A549 (cell line): ENCODE results near the gene F2RL1. TPM values are rescaled to one million over a fixed set of nuclear protein-coding genes. Genes with fewer than 3 reads are reported as not detected.

Experiments used
- ATAC-seq, 2 experiments: fragments of 200-7000 bp in 1 of 2; fragments of >200 bp in 1 of 2; cut with Nextera tagmentation in 1 of 2; cut with Tn5 transposase in 1 of 2; 3 replicates each; pipeline versions ENCODE4 v1.8.0 to v1.9.1; 2018 to 2020; ENCODE audit warnings: mild to moderate bottlenecking in 1 of 2, moderate library complexity in 1 of 2
- CTCF ChIA-PET: fragments of 300-600 bp; sonication (Branson Sonifier 250); formaldehyde crosslinking; extraction: SDS; loops from one replicate; lab custom pipeline; 2021; ENCODE audit warnings: antibody characterized with exemption, inconsistent platforms; lab: Yijun Ruan, JAX
- POLR2A ChIA-PET: fragments of 350-600 bp; formaldehyde crosslinking; extraction: SDS; loops from one replicate; lab custom pipeline; 2021; ENCODE audit warnings: antibody characterized with exemption, inconsistent platforms; lab: Yijun Ruan, JAX
- DNase-seq, 2 experiments: peaks; one replicate each; pipeline versions ENCODE4 v3.0.0 to v3.0.0-alpha.2; 2011 to 2016; ENCODE audit warnings: low read depth in 1 of 2, low spot score in 1 of 2
- FAIRE-seq: peaks from 2 replicates; lab custom pipeline; 2011; peaks lifted over from hg19 to GRCh38; lab: Jason Lieb, UNC
- H3K27ac ChIP-seq, 2 experiments: fragments of >200 bp; sonication (Bioruptor Twin); formaldehyde crosslinking; 3 replicates each; pipeline ENCODE4 v1.5.1; 2016 to 2017
- H3K4me1 ChIP-seq: fragments of >200 bp; sonication (Bioruptor Twin); formaldehyde crosslinking; 3 replicates; pipeline ENCODE4 v1.6.1; 2016
- H3K4me2 ChIP-seq: fragments of >200 bp; sonication (Bioruptor Twin); formaldehyde crosslinking; 3 replicates; pipeline ENCODE4 v1.6.1; 2016
- H3K4me3 ChIP-seq: fragments of >200 bp; sonication (Bioruptor Twin); formaldehyde crosslinking; 3 replicates; pipeline ENCODE4 v1.5.1; 2016
- H3K9me3 ChIP-seq: fragments of >200 bp; sonication (Bioruptor Twin); formaldehyde crosslinking; 3 replicates; pipeline ENCODE4 v1.6.1; 2016
- BHLHE40 ChIP-seq: IDR thresholded peaks from 2 replicates; pipeline ENCODE4 v1.6.1; 2012; ENCODE audit warnings: low read depth, low read length, inconsistent platforms
- CBX8 ChIP-seq: fragments of 200-600 bp; sonication (generic); IDR thresholded peaks from 2 replicates; pipeline ENCODE4 v1.6.1; 2016
- CEBPB ChIP-seq, 2 experiments: fragments of >200 bp in 1 of 2; sonication (Bioruptor Twin) in 1 of 2; formaldehyde crosslinking in 1 of 2; IDR thresholded peaks; 2 replicates each; pipeline ENCODE4 v1.6.1; 2012 to 2016
- CHD2 ChIP-seq: fragments of 150-350 bp; IDR thresholded peaks from 2 replicates; pipeline ENCODE4 v1.6.1; 2014; ENCODE audit warnings: low read length; ENCODE audit not compliant: partially characterized antibody
- EHMT2 ChIP-seq: fragments of 200-600 bp; sonication (generic); IDR thresholded peaks from 2 replicates; pipeline ENCODE4 v1.6.1; 2016; ENCODE audit warnings: antibody characterized with exemption, low read depth, mild to moderate bottlenecking, moderate library complexity
- EP300 ChIP-seq, 2 experiments: fragments of >200 bp; sonication (Bioruptor Twin); formaldehyde crosslinking; IDR thresholded peaks; 2 replicates in 1 of 2; 3 replicates in 1 of 2; pipeline ENCODE4 v1.6.1; 2016 to 2017
- ESRRA ChIP-seq: fragments of 150-350 bp; IDR thresholded peaks from 2 replicates; pipeline ENCODE4 v1.6.1; 2014; ENCODE audit warnings: mild to moderate bottlenecking, low read length, borderline replicate concordance
- FOSL2 ChIP-seq, 2 experiments: fragments of 450-650 bp in 1 of 2; fragments of >200 bp in 1 of 2; sonication (Bioruptor Twin) in 1 of 2; formaldehyde crosslinking; IDR thresholded peaks; 2 replicates each; pipeline versions ENCODE4 v1.5.0 to v1.6.1; 2016 to 2020; ENCODE audit warnings: mild to moderate bottlenecking in 1 of 2, moderate library complexity in 1 of 2
- GATA3 ChIP-seq: IDR thresholded peaks from 2 replicates; pipeline ENCODE4 v1.6.1; 2012; ENCODE audit warnings: borderline replicate concordance
- HDAC2 ChIP-seq: fragments of 200-600 bp; sonication (generic); IDR thresholded peaks from 2 replicates; pipeline ENCODE4 v1.6.1; 2016
- HES2 ChIP-seq: fragments of >200 bp; sonication (Bioruptor Twin); formaldehyde crosslinking; IDR thresholded peaks from 2 replicates; pipeline ENCODE4 v1.6.1; 2016
- HOXB13 ChIP-seq: fragments of 250-450 bp; sonication (Bioruptor Pico); IDR thresholded peaks from 2 replicates; pipeline ENCODE4 v1.5.0; 2020; ENCODE audit warnings: low read depth, mild to moderate bottlenecking, moderate library complexity
- HOXB5 ChIP-seq: fragments of 250-450 bp; sonication (Bioruptor Pico); IDR thresholded peaks from 2 replicates; pipeline ENCODE4 v1.5.0; 2020; ENCODE audit warnings: mild to moderate bottlenecking, moderate library complexity
- JUN ChIP-seq, 2 experiments: fragments of >200 bp; sonication (Bioruptor Twin); formaldehyde crosslinking; IDR thresholded peaks; 2 replicates in 1 of 2; 3 replicates in 1 of 2; pipeline ENCODE4 v1.6.1; 2016 to 2017
- KDM5A ChIP-seq: fragments of 200-600 bp; sonication (generic); IDR thresholded peaks from 2 replicates; pipeline ENCODE4 v1.6.1; 2016; ENCODE audit warnings: antibody characterized with exemption, mild to moderate bottlenecking
- MAFK ChIP-seq: fragments of 450-650 bp; IDR thresholded peaks from 2 replicates; pipeline ENCODE4 v1.6.1; 2014; ENCODE audit not compliant: partially characterized antibody
- NPAS2 ChIP-seq: fragments of 250-450 bp; sonication (Bioruptor Pico); IDR thresholded peaks from 2 replicates; pipeline ENCODE4 v1.8.0; 2022; ENCODE audit warnings: mild to moderate bottlenecking, moderate library complexity, borderline replicate concordance
- PHF8 ChIP-seq: fragments of 200-600 bp; sonication (generic); IDR thresholded peaks from 2 replicates; pipeline ENCODE4 v1.6.1; 2016; ENCODE audit warnings: low read depth, mild to moderate bottlenecking, antibody characterized with exemption, moderate library complexity, borderline replicate concordance
- POLR2A ChIP-seq: IDR thresholded peaks from 2 replicates; pipeline ENCODE4 v1.6.1; 2012; ENCODE audit warnings: mild to moderate bottlenecking, low read length
- RAD21 ChIP-seq, 2 experiments: fragments of >200 bp in 1 of 2; sonication (Bioruptor Twin) in 1 of 2; formaldehyde crosslinking in 1 of 2; IDR thresholded peaks in 1 of 2; conservative IDR thresholded peaks in 1 of 2; 2 replicates in 1 of 2; 3 replicates in 1 of 2; pipeline ENCODE4 v1.6.1; 2012 to 2018; ENCODE audit warnings: inconsistent platforms in 1 of 2
- RARB ChIP-seq: fragments of 250-450 bp; sonication (Bioruptor Pico); IDR thresholded peaks from 2 replicates; pipeline ENCODE4 v1.8.0; 2021; ENCODE audit warnings: mild to moderate bottlenecking, moderate library complexity
- RCOR1 ChIP-seq: fragments of 150-350 bp; IDR thresholded peaks from 2 replicates; pipeline ENCODE4 v1.6.1; 2014; ENCODE audit warnings: antibody characterized with exemption, low read length, low read depth
- RFX5 ChIP-seq: fragments of 450-650 bp; IDR thresholded peaks from 2 replicates; pipeline ENCODE4 v1.7.1; 2014; ENCODE audit warnings: antibody characterized with exemption, mild to moderate bottlenecking, moderate library complexity
- ZC3H11A ChIP-seq: fragments of 450-650 bp; IDR thresholded peaks from 2 replicates; pipeline ENCODE4 v1.6.1; 2014; ENCODE audit warnings: antibody characterized with exemption, mild to moderate bottlenecking
- ZFP36 ChIP-seq: fragments of 450-650 bp; IDR thresholded peaks from 2 replicates; pipeline ENCODE4 v1.6.1; 2014; ENCODE audit warnings: borderline replicate concordance; ENCODE audit not compliant: partially characterized antibody
- ZNF302 ChIP-seq: fragments of 250-450 bp; sonication (Bioruptor Pico); IDR thresholded peaks from 2 replicates; pipeline ENCODE4 v1.9.0; 2021; ENCODE audit warnings: inconsistent platforms, mild to moderate bottlenecking, moderate library complexity
- WGBS: methylation state at CpG from one replicate; pipeline ENCODE4 v1.1.6; 2017; ENCODE audit errors: missing lambda C conversion rate; 5-methylcytosine and 5-hydroxymethylcytosine counted together
- polyA plus RNA-seq, 4 experiments: library from polyadenylated mRNA; depleted of rRNA in 3 of 4; stranded (reverse); fragments of >200 nt; fragmentation: RNase III in 1 of 4; extraction: RNeasy Plus Mini Kit Qiagen cat#74134 plus additional on column Dnase treatment in 1 of 4; gene quantifications; 2 replicates in 3 of 4; 3 replicates in 1 of 4; pipeline ENCODE4 v1.2.3, GENCODE V29; 2011 to 2017
- TF ChIP-seq, protein P1 (sequence below): fragments of 250-450 bp; sonication (Bioruptor Pico); IDR thresholded peaks from 2 replicates; pipeline ENCODE4 v1.5.0; 2020; ENCODE audit warnings: low read depth, mild to moderate bottlenecking, moderate library complexity
- TF ChIP-seq, protein P2 (sequence below): IDR thresholded peaks from 2 replicates; pipeline ENCODE4 v1.6.1; 2012
- TF ChIP-seq, protein P3 (sequence below): fragments of 200-600 bp; sonication (generic); IDR thresholded peaks from 2 replicates; pipeline ENCODE4 v1.6.1; 2016; ENCODE audit warnings: antibody characterized with exemption, mild to moderate bottlenecking, moderate library complexity
- TF ChIP-seq, protein P4 (sequence below): IDR thresholded peaks from 2 replicates; pipeline ENCODE4 v1.6.1; 2012

F2RL1 gene
- polyA plus RNA-seq, 2 of the 4 experiments (the other 2 are of a cell fraction) = 88.7 to 226 TPM

DNA sequence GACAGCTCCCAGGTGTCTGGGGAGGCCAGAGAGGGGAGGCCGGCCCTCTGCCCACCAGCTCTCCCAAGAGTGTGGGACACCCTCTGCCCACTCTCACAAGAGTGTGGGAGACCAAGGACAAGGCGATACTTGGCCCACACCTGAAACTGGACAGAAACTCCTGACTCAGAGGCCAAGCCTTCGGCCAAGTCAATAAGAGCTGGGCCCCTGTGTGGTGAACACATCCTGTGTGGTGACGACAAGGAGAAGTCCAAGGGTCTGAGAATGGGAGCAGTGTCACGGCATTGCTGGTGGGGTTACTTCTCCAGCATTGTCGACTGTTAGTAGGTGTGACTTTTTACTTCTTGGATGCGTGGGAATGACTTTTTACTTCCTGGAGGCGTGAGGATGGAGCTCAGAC is 14.6 kb upstream of the F2RL1 start (continued):
- TF ChIP-seq CEBPB (IDR thresholded peaks at IDR 0.05) (peak in 1 of 2 experiments; percentile 39; a peak in 1 of 4 replicates), PHF8 (no peak), ZFP36 (no peak), RAD21 (conservative IDR thresholded peaks at IDR 0.05 in 1 of 2, IDR thresholded peaks at IDR 0.05 in 1 of 2) (peak; percentile 6 to 22; a peak in 1 of 5 replicates), ZC3H11A (no peak), EP300 (IDR thresholded peaks at IDR 0.05) (peak; percentile 93 to 97), HES2 (0 out of 2 replicates have a peak, but pooled peaks have one; percentile 21), EHMT2 (no peak), HDAC2 (no peak), CBX8 (no peak), FOSL2 (IDR thresholded peaks at IDR 0.05) (peak; percentile 49; the same call in 1 of the 2 replicates), FOSL2 (CRISPR knock-in tag; IDR thresholded peaks at IDR 0.05) (peak; percentile 98), RARB (CRISPR knock-in tag) (peak; percentile 98)
- TF ChIP-seq, protein P1, sequence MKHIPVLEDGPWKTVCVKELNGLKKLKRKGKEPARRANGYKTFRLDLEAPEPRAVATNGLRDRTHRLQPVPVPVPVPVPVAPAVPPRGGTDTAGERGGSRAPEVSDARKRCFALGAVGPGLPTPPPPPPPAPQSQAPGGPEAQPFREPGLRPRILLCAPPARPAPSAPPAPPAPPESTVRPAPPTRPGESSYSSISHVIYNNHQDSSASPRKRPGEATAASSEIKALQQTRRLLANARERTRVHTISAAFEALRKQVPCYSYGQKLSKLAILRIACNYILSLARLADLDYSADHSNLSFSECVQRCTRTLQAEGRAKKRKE = peak; percentile 78
- TF ChIP-seq, protein P2, sequence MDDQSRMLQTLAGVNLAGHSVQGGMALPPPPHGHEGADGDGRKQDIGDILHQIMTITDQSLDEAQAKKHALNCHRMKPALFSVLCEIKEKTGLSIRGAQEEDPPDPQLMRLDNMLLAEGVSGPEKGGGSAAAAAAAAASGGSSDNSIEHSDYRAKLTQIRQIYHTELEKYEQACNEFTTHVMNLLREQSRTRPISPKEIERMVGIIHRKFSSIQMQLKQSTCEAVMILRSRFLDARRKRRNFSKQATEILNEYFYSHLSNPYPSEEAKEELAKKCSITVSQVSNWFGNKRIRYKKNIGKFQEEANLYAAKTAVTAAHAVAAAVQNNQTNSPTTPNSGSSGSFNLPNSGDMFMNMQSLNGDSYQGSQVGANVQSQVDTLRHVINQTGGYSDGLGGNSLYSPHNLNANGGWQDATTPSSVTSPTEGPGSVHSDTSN = 0 out of 2 replicates have a peak, but pooled peaks have one; percentile 43

DNA sequence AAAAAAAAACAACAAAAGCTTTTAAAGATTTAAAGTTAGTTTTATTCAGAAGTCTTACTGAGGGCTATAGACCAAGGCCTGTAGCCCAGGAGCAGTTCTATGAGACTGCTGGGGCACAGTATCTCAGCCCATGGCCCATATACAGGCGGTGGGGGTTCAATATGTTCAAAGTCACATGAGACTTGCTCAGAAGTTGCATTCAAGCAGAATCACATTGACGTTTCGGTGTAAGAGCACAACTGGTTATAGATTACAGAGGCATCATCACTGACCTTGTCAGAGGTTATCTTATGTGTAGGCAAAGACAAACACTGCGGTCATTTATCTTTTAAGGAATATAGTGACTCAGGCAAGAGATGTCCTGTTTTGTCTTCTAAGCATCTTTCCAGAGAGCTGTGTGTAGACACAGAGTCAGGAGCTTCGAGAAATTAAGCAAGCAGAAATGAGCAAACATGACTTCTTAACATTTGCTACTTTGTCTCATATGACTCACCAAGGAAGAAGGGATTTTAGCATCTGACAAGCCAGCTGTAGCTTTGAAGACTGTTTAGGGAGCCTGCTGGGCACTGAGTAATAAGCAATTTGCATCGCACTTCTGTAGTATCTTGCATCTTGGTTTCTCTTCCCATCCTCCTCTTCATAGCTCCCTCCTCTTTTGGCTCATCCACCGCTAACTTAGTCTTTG is 12.9 kb upstream of the F2RL1 start:
- FAIRE-seq (peak; percentile 100), DNase-seq (peak; percentile 90 to 98), ATAC-seq (peak; percentile 83 to 89)
- Histone ChIP-seq H3K27ac (peak overlapping the region; percentile 90 to 98), H3K4me3 (peak overlapping the region; percentile 22; the same call in 1 of the 3 replicates), H3K4me1 (peaks cover 79% of the 10 kb centered on the region), H3K4me2 (peak overlapping the region; percentile 85), H3K9me3 (no peaks in the 10 kb centered on the region)
- CTCF ChIA-PET = interaction anchor here (0.5 to 5.0 kb wide), 16 partner anchors 9 to 686 kb away, joined by 3 to 33 read pairs (median 4); partner anchors contain the start of genes F2RL1 and WDR41
- POLR2A ChIA-PET = interaction anchor here (0.6 to 5.1 kb wide), 16 partner anchors 9 to 832 kb away, joined by 3 to 218 read pairs (median 4); partner anchors contain the start of genes AGGF1 and F2RL1
- WGBS = under 1% methylated on average over 7 of the region's 7 CpGs
- TF ChIP-seq ZFP36 = no peak
- TF ChIP-seq HES2 = peak; percentile 86; the same call in 1 of the 2 replicates
- TF ChIP-seq HOXB13 (CRISPR knock-in tag) = no peak
- peak; percentile 94 for TF ChIP-seq ESRRA
- peak; percentile 100 for TF ChIP-seq GATA3
- TF ChIP-seq, protein P3, sequence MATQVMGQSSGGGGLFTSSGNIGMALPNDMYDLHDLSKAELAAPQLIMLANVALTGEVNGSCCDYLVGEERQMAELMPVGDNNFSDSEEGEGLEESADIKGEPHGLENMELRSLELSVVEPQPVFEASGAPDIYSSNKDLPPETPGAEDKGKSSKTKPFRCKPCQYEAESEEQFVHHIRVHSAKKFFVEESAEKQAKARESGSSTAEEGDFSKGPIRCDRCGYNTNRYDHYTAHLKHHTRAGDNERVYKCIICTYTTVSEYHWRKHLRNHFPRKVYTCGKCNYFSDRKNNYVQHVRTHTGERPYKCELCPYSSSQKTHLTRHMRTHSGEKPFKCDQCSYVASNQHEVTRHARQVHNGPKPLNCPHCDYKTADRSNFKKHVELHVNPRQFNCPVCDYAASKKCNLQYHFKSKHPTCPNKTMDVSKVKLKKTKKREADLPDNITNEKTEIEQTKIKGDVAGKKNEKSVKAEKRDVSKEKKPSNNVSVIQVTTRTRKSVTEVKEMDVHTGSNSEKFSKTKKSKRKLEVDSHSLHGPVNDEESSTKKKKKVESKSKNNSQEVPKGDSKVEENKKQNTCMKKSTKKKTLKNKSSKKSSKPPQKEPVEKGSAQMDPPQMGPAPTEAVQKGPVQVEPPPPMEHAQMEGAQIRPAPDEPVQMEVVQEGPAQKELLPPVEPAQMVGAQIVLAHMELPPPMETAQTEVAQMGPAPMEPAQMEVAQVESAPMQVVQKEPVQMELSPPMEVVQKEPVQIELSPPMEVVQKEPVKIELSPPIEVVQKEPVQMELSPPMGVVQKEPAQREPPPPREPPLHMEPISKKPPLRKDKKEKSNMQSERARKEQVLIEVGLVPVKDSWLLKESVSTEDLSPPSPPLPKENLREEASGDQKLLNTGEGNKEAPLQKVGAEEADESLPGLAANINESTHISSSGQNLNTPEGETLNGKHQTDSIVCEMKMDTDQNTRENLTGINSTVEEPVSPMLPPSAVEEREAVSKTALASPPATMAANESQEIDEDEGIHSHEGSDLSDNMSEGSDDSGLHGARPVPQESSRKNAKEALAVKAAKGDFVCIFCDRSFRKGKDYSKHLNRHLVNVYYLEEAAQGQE = no peak
- no peak for TF ChIP-seq RFX5
- TF ChIP-seq MAFK = peak; percentile 99
- no peak for TF ChIP-seq NPAS2 (CRISPR knock-in tag)
- TF ChIP-seq BHLHE40 = no peak
- TF ChIP-seq RAD21 (conservative IDR thresholded peaks at IDR 0.05 in 1 of 2, IDR thresholded peaks at IDR 0.05 in 1 of 2) = peak; percentile 13 to 72; a peak in 4 of 5 replicates
- no peak for TF ChIP-seq CHD2
- no peak for TF ChIP-seq ZNF302 (CRISPR knock-in tag)
- TF ChIP-seq HDAC2 = no peak
- TF ChIP-seq KDM5A = no peak
- peak; percentile 99 to 100 for TF ChIP-seq JUN (IDR thresholded peaks at IDR 0.05)
- TF ChIP-seq, protein P4, sequence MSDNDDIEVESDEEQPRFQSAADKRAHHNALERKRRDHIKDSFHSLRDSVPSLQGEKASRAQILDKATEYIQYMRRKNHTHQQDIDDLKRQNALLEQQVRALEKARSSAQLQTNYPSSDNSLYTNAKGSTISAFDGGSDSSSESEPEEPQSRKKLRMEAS = peak; percentile 92
- TF ChIP-seq HOXB5 (CRISPR knock-in tag) = peak; percentile 90
- TF ChIP-seq, protein P1 = no peak
- TF ChIP-seq RCOR1 = peak; percentile 33; the same call in 1 of the 2 replicates
- TF ChIP-seq POLR2A = no peak
